ENCODE data around the gene R3HCC1L. TPM values are rescaled to one million over a fixed set of nuclear protein-coding genes. Genes with fewer than 3 reads are reported as not detected.
"Not testable (repeated sequence)": the region's sequence is repeated elsewhere in the genome, so short reads cannot be mapped to it uniquely, and the experiment has no call there.

The R3HCC1L gene
- total RNA-seq, 1 donor from 2014 or later: 7.7 TPM

DNA sequence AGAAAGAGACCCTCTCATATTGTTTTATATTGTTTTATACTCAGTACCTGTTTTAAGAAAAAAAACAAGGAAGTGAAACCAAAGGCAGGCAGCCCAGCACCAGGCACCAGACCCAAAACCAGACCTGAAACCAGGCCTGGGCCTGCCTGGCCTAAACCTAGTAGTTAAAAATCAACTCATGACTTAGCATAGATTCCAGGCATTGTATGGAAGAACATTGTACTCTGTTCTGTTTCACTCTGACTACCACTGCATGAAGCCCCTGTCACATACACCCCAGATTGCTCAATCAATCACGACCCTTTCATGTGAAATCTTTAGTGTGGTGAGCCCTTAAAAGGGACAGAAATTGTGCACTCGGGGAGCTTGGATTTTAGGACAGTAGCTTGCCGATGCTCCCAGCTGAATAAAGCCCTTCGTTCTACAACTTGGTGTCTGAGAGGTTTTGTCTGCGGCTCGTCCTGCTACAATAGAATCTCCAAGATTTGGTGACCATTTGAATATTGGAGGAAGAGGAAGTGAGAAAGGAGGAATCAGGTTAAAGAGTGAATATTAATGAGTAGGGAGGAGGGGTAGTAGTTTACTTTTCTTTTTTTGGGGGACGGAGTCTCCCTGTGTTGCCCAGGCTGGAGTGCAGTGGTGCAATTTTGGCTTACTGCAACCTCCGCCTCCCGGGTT is 1.2 kb upstream of the R3HCC1L start:
- not testable (repeated sequence) for ATAC-seq

DNA sequence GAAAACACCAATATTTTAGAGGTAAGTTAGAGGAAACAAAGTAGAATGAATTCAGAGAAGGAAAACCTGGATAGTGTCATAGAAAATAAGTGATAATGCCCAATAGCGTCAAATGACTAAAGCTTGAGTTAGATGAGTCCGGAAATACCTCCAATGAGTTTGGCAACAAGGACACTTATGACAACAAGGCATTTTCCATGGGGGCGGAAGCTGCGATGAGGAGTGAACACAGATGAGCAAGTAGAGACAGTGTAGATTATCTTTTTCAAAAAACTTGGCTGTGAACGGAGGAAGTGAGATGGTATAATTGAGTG is 383 bp upstream of the R3HCC1L start:
- ATAC-seq: peak; percentile 36

DNA sequence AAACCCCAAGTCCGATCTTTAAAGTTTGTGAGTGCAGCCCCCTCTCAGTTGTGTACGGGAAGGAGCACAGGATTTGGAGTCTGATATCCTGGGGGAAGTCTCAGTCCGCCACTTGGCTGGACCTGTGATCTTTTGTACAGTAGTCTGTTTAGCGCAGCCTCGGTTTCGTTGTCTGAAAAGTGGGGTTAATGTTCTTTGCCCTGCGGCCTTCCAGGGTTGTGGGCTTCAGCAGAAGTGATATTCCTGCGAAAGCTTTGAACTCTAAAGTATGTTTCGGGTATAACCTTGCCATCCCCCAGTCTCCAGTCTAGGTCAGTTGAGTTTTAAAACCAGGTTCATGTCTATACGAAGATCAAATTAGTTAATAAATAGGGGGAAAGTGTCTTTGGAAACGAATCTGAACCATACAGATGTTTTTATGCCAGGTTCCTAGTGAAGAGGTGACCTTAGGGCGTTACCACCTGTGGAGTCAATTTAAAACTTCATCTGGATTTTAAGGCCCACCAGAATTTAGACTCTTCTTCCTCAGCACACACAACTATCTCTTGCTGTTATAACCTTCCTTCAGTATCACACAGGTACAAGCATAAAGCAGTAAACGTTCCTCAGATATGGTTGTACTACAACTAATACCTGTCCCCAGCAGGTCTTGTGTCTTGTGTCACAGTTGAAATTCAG is 904 bp downstream of the R3HCC1L start:
- no peak for ATAC-seq

DNA sequence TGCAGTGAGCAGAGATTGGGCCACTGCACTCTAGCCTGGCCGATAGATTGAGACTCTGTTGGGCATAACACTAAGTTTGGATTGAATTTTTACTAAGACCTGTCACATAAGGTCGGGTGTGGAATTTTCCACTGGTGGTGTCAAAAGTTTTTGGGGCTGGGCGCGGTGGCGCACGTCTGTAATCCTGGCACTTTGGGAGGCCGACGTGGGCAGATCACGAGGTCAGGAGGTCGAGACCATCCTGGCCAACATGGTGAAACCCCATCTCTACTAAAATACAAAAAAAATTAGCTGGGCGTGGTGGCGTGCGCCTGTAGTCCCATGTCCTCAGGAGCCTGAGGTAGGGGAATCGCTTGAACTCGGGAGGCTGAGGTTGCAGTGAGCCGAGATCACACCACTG is 2.3 kb downstream of the R3HCC1L start:
- not testable (repeated sequence) for ATAC-seq

DNA sequence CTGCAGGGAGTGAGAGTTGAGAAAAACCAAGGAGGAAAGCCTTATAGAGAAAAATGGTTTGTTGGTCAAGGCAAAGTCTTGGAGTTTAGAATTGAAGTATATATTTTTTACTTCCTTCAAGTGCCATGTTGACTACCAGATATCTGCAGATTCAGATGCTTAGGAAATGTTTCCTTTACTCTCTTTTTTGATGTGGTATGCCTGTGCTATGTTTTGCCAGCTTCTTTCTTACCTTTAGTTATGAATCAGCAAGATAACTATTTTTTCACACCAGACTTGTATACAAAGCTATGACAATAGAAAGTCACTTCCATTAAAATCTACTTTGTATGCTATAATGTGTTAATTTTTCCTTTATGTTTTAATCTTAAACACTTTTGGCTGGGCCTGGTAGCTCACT is 3.6 kb downstream of the R3HCC1L start:
- no peak for ATAC-seq

DNA sequence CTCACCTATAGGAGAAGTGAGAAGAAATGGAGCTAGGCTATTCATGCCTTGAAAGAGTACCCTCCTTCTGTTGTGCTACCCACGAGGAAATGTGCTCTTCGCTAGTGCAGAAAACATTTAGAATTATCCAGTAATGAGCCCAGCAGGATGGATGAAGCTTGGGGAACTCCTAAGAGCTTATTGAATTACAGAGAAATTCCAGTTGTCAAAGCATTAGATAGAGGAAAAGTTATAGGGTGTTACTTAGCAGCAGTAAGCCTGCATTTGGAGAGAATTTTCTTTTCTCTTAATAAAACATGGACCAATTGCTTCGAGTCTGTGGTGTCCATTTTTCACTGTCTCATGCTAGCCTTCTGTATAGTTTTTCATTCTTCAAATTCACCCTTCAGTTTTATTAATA is 5.0 kb downstream of the R3HCC1L start:
- no peak for ATAC-seq

DNA sequence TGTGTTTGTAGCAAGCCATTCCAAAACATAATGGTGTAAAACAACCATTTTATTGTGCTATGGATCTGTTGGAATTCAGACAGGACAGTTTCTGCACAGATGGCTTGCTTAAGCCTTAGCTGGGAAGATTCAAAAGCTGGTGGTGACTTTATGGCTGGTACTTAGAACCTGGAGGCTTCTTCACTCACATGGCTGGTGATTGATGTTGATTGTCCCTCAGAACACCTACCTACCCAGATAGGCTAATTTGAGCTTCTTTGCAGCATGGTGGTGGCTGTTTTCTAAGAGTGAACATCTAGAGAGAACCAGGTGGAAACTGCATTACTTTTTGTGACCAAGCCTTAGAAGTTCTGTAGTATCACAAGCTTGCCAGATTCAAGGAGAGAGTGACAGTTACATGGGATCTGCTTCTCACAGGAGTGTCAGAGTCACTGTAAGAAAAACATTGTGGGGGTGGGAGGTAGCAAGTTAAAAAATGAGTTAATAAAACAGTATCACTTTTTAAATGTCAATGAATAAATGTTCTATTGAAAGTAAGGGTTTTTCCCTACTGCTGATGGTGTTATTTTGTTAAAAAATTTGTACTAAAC is 7.1 kb downstream of the R3HCC1L start:
- no peak for ATAC-seq

DNA sequence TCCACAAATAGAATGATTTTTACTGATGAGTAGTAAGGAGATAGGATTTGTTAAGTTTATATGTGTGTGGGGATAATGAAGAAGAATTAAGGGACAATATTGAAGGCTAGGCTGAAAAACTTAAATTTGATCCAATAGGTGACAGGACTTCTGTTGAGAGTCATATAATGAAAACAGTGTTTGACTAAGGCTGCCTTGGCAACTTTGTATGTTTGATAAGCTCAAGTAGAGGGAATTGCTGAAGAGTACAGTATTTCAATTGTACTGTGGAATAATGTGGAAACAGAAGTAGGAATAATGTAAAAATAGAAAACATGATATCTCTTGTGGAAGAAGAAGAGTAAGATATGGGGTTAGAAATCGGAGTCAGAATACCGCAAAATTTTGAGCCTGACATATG is 10.5 kb downstream of the R3HCC1L start:
- no peak for ATAC-seq

DNA sequence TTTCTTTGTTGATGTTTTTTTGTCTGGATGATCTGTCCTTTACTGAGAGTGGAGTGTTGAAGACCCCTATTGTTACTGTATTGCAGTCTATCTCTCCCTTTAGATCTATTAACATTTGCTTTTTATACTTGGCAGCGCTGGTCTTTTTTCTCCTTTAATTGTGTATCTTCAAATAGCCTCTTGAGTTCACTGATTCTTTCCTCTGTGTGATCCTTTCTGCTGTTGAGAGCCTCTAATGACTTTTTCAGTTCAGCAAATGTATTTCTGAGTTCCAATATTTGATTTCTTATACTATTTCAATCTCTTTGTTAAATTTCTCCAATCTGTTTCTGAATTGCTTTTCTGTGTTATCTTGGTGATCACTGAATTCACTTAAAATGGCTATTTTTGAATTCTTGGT is 15.4 kb downstream of the R3HCC1L start:
- no peak for ATAC-seq

DNA sequence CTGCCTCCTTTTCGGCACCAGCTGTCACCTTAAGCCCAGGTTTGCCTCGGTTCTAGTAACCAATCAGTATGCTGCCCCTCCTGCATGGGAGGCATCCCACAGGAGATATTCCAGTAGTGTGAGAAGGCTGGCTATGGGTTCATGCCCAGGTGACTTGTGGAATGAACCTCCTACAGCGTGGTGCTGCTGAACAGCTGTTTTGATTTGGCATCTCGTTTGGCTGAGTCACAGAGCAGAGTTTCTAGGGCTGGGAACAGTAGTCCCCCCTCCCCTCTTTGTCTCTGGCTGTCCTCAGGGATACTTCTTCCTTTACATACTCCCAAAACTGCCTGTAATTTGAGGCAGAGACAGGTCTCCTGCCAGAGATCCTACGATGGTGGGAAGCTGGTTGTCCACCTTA is 16.1 kb downstream of the R3HCC1L start:
- no peak for ATAC-seq

DNA sequence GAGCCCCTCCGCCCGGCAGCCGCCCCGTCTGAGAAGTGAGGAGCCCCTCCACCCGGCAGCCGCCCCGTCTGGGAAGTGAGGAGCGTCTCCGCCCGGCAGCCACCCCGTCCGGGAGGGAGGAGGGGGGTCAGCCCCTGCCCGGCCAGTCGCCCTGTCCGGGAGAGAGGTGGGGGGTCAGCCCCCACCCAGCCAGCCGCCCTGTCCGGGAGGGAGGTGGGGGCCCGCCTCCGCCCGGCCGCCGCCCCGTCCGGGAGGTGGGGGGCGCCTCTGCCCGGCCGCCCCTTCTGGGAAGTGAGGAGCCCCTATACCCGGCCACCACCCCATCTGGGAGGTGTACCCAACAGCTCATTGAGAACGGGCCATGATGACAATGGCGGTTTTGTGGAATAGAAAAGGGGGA is 18.3 kb downstream of the R3HCC1L start:
- not testable (repeated sequence) for ATAC-seq

DNA sequence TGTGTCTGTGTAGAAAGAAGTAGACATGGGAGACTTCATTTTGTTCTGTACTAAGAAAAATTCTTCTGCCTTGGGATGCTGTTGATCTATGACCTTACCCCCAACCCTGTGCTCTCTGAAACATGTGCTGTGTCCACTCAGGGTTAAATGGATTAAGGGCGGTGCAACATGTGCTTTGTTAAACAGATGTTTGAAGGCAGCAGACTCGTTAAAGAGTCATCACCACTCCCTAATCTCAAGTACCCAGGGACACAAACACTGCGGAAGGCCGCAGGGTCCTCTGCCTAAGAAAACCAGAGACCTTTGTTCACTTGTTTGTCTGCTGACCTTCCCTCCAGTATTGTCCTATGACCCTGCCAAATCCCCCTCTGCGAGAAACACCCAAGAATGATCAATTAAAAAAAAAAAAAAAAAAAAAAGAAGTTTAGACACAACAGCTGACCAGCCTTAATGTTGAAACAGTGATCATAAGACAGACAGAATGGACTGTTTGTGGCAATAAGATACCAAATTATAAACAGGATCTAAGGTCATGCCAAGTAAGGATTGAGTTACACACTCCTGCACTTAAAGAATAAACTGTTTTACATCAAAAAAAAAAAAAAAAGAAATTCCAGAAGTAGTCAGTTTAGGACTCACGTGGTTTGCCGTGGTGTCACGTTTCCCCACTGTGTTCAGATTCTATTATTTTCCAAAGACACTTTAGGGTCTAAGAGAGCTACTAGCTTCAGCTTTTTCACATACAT is 18.9 kb downstream of the R3HCC1L start:
- ATAC-seq: not testable (repeated sequence)

DNA sequence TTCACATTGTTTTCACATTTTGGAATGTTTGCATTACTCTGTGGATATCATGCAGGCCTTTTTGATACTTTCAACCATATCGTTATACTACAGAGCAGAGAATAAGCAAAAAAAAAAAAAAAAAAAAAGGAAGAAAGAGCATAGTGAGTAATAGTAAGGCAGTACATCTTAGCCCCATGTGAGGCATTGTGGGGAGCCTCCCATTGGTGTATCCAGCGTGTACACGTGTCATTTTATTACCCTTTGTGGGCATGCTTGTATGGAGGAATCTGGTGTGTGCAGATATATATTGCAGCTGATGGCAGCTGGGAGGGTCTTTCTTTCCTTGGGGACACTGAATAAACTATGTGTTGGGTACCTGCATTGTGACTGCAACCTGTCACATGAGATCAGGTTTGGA is 19.6 kb downstream of the R3HCC1L start:
- ATAC-seq: no peak

DNA sequence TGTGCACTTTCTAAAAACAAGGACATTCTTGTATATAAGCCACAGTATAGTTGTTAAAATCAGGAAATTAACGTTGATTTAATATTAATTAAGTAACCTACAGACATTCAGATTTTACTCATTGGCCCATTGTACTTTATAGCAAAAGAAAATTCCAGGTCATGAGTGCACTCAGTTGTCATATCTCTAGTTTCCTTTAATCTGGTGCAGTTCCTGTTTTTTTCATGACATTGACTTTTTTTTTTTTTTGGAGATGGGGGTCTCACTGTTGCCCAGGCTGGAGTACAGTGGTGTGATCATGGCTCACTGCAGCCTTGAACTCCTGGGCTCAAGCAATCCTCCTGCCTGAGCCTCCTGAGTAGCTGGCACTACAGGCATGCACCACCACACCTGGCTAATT is 24.1 kb downstream of the R3HCC1L start:
- no peak for ATAC-seq

DNA sequence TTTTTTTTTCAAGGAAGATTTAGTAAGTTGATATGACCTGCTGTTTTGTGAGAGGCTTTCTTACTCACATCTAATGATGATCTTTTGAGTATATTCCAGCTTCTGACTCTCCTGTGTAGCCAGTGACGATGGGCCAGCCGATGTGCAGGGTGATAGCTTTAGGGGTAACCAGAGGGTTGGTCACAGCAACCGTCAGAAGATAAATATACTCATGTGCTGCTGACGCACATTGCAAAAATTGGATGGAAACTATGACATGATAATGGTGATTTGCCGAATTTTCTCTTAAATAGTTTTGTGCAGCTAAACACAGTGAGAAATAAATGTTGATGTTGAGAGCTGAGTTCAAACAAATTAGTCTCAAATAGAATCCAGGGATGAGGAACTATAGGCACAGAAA is 29.5 kb downstream of the R3HCC1L start:
- no peak for ATAC-seq

DNA sequence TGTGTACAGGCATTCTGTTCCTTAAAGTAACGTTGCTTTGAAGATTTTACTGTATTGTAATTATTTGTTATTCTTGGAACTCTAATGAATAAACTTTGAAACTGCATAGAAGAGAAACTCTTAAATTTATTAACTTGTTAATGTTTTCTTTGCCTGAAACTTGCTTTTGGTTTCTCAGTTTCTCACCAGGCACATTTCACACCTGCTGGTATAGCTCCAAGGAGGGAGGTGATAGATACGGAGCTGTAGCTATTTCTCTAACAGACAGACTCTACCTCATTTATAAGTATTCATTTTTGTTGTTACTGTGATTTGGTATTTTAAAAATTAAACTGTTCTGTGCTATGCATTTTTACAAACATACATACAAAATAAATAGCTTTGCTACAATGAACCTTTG is 32.7 kb downstream of the R3HCC1L start:
- no peak for ATAC-seq

DNA sequence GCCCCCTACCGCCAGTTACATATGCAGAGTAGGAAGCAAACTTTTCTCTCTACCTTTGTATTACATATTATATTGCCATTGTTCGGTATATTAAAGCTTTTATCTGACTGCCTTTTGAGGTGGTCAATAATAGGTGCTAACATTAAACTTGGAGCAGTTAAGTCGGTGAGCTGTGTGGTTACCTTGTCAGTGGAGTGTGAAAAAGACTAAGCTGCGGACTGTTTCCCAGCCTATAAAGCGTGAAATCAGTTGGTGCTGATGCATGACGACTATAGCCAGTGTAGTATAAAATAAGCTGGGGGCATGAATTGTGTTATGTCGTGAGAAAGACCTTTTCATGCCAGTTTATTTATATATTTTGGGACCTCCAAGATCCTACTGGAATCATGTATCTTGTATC is 33.7 kb downstream of the R3HCC1L start:
- no peak for ATAC-seq

DNA sequence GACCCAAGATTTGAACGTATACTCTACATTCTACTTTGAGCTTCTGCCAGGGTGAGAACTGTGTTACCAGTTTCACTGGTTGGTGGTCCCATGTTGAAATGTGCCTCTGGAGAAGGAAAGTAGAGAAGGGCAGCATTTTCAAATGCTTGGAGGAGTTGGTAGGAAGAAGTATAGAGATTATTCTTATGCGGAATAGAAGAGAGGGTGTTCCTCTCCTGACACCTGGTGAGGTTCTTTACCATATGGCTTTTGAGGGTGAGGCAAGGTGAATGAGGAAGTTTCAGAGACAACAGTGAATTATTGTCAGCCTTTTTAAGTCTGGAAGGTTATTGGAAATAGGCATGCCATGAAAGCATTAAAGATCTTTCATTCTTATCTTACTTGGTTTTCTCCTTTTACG is 34.3 kb downstream of the R3HCC1L start:
- ATAC-seq: no peak

DNA sequence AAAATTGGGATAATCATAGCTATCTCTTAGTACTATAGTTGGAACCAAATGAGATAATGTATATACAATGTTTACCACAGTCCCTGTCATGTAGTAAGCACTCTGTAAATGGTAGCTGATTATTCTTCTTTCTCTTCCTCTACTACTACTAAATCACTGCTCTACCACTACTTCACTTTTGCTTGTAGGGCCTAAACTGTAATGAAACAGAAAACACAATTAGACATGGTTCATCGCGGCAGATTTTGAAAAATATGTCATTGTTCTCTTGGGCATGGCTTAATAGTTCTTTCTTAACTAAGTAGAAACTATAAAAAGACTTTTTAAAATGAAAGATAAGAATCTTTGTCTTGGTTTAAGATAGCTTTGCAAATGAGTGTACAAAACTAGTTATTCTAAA is 34.9 kb downstream of the R3HCC1L start:
- no peak for ATAC-seq

DNA sequence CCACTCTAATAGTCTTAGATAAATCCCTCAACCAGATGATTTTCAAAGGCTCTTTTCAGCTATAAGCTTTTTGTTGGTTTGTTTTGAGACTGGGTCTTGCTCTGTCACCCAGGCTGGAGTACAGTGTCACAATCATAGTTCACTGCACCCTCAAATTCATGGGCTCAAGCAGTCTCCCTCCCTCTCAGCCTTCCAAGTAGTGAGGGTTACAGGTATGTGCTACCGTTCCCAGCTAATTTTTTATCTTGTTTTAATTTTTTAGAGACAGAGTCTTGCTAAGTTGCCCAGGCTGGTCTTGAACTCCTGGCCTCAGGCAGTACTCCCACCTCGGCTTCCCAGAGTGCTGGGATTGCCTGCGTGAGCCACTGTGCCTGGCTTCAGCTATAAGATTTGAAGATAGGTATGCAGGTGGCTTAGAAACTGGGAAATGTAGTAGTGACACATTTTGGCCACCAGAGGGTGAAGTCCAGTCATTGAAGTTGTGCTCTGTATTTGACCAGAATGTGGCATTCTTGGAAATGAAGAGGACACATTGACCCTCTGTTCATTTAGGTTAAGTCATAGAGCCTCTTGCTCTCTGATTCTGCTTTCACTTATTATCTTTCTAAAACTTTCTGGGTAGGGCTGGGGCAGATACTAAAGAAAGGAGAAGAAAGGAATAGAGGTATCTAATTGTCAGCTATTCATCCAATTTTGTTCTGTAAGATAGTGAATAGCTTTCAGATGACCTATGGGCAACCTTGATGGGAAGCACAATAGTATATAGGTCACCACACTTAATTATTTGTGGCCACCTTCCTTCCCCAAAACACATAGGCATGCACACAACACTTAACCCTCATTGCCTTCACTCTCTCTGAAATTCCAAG is 36.0 kb downstream of the R3HCC1L start:
- ATAC-seq: peak; percentile 69

DNA sequence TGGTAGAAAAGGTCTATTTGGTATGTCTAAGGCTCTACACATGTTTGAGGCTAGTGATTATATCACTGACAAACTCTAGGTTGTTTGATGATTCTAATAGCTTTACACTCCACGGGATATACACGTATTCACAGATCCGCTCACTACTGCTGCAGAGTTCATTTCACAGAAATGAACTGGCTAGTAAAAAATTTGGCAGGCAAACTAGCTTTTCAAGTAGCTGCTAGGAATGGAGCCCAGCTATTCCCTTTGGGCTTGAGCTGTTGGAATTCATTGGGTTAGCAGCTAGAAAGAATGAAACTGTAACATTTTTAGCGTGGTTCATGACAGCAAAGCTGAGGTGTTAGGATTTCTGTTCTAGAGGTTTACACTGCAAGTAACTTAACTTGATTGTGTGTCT is 37.6 kb downstream of the R3HCC1L start:
- no peak for ATAC-seq

DNA sequence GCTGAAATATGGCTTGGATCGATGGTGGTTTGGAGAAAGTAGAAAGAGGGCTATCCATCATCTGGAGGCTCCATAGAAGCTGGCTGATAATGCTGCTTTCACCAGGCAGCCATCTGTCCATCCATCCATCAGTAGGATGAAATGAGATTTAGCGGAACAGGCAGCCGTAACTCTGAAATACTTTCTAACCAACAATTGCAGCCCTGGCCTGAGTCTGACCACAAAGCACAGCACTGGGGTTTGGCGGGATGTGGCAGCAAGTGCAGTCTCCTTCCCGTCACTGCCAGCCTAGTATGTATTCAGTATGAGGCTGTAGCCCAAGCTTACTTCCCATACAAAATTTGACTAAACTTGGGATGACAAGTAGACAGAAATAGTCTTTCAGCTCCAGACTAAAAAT is 38.0 kb downstream of the R3HCC1L start:
- ATAC-seq: no peak

DNA sequence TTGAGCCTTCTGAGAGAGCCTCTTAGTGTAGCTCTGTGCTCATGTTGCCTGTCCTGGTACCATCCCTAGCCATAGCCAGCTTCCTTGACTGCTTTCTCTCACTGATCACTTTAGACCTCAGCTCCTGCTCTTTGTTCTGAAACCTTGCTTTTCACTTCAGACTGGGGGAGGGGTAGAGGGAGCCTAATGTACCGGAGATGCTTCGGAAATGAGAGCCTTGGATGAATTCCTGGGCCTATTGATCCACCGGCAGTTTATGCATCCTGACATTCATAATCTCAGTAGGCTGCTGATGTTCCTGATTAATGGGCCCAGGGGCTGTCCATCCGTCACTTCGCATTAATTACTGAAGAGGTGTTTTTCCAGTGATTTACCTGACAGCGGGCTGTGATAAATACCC is 38.8 kb downstream of the R3HCC1L start:
- no peak for ATAC-seq
